Heart right ventricle (tissue), 16 donors: ENCODE data around the gene ZFAND2B. TPM values are rescaled to one million over a fixed set of nuclear protein-coding genes. Genes with fewer than 3 reads are reported as not detected.

Source experiments
- ATAC-seq, 8 donors: fragments of 200-7000 bp; cut with Tn5 transposase; one replicate each; pipeline ENCODE4 v1.9.1; 2020; ENCODE audit warnings: mild to moderate bottlenecking in 8 of 8, moderate library complexity in 8 of 8, moderate number of reproducible peaks in 1 of 8
- DNase-seq, 2 donors: peaks; one replicate each; pipeline ENCODE4 v3.0.0-alpha.2; 2020
- H3K27ac ChIP-seq, 10 donors: fragments of 200-600 bp; sonication (generic) in 2 of 10; one replicate each; pipeline versions ENCODE4 v1.5.0 to v1.8.0; 2020 to 2022; ENCODE audit warnings: mild to moderate bottlenecking in 3 of 10
- H3K27me3 ChIP-seq, 7 donors: fragments of 200-600 bp; one replicate each; pipeline ENCODE4 v1.8.0; 2021 to 2022; ENCODE audit warnings: mild to moderate bottlenecking in 2 of 7
- H3K36me3 ChIP-seq, 9 donors: fragments of 200-600 bp; sonication (generic) in 1 of 9; one replicate each; pipeline versions ENCODE4 v1.5.0 to v1.8.0; 2020 to 2022; ENCODE audit warnings: mild to moderate bottlenecking in 2 of 9
- H3K4me1 ChIP-seq, 9 donors: fragments of 200-600 bp; sonication (generic) in 1 of 9; one replicate each; pipeline versions ENCODE4 v1.5.0 to v1.8.0; 2020 to 2022; ENCODE audit warnings: mild to moderate bottlenecking in 4 of 9
- H3K4me3 ChIP-seq, 10 donors: fragments of 200-600 bp; sonication (generic) in 2 of 10; one replicate each; pipeline versions ENCODE4 v1.5.0 to v1.8.0; 2020 to 2022; ENCODE audit warnings: mild to moderate bottlenecking in 7 of 10, moderate library complexity in 2 of 10
- H3K9me3 ChIP-seq, 11 donors: fragments of 200-600 bp in 10 of 11; sonication (generic) in 2 of 11; one replicate each; pipeline versions ENCODE4 v1.5.0 to v1.8.0; 2013 to 2022; ENCODE audit warnings: mild to moderate bottlenecking in 2 of 11, control low read depth in 1 of 11, moderate library complexity in 1 of 11
- WGBS, 2 donors: extraction: QIAGEN DNeasy Blood & Tissue Kit; methylation state at CpG; one replicate each; pipeline ENCODE4 v1.1.7; 2013; ENCODE audit warnings: inconsistent platforms in 1 of 2; 5-methylcytosine and 5-hydroxymethylcytosine counted together
- intact Hi-C, 10 donors: fragments of 100-400 bp; cut with DNase I; formaldehyde crosslinking; loops; one replicate each; pipeline versions ENCODE4 v1.11.1 to v1.14.2; 2022
- polyA plus RNA-seq, 2 donors: library from polyadenylated mRNA; stranded (reverse); fragments of 200-250 nt; gene quantifications; one replicate each; pipeline ENCODE4 v1.2.3, GENCODE V29; 2013
- total RNA-seq, 10 donors: library from RNA; stranded (reverse); fragmentation: NEBNext Ultra II Directional in 3 of 10; extraction: Animal tissue kit (Norgen Biotek cat#: 25700) in 3 of 10; gene quantifications; one replicate each; pipeline versions ENCODE4 v1.2.1 to v1.2.4, GENCODE V29; 2021 to 2023
- TF ChIP-seq, protein P1 (sequence below), 9 donors: fragments of 200-600 bp; sonication (generic) in 2 of 9; IDR thresholded peaks; one replicate each; pipeline versions ENCODE4 v1.5.0 to v1.8.0; 2021 to 2022; ENCODE audit warnings: antibody characterized with exemption in 9 of 9, mild to moderate bottlenecking in 5 of 9, moderate library complexity in 1 of 9
- donor health status: Arrhythmogenic right ventricular cardiomyopathy.
- donor health status: ischemic (EF 13 %, LVEDD 7.1; RV severe dilation, severe dysfunction).
- donor health status: healthy with polysubstance abuse.
- donor health status: DM: no; HTN: yes; CAD: no.
- donor health status: DM: no; HTN: no; CAD: no.
- donor health status: ischemic (EF 25% LVEDD 6.9; RV normal size, moderate dysfunction).
- donor health status: ischemic (EF 25% LVEDD 5.7; RV mildly dilated, moderate dysfunction).
- donor health status: healthy.
- donor health status: DM: yes; HTN: yes; CAD: no.
- donor health status: Ischemic cardiomyopathy.
- donor health status: ischemic (EF 35%, LVEDD 5.7; RV mildly dilated, moderate dysfunction).
- donor health status: nonischemic (EF 11% LVEDD 7.7; RV severe dilation, severe dysfunction).
- donor health status: DM: yes; HTN: yes; CAD: no.
- donor health status: PGD.
- donor health status: ischemic (EF 29% LVEDD 5.4; RV normal size, mild dysfunction).
- donor health status: nonischemic (EF 23%, LVEDD 6.1; RV moderate dilation, normal function).

ZFAND2B gene
- total and polyA plus RNA-seq, 12 donors = 11.5 to 40.8 (median 17.4) TPM

DNA sequence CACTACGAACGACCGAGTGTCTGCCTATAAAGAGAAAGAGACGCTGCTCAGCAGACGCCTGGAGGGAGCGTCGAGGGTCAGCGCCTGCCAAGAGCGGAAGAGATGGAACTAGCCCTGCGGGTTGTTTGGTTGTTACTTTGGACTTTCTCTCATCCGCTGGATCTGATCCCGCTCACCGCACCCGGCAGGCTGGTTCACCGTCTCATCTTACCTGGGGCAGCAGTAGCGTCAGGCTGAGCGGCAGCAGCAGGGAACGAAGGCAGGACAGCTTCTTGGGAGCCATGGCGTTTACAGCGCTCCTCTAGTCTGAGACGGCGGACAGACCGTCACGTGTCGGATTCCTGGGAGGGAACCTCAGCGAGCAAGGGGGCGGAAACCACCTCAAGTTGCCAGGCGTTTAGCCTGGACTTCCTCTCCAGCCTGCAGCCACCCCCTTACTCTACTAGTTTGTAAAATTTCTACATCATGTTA, 36.7 kb downstream of the ZFAND2B start:
- Histone ChIP-seq H3K4me1 (peaks cover 8 to 36% (median 25%) of the 10 kb centered on the region in 9 donors), H3K27me3 (no peaks in the 10 kb centered on the region), H3K9me3 (no peaks in the 10 kb centered on the region), H3K36me3 (peaks cover 0 to 36% (median 4%) of the 10 kb centered on the region in 9 donors), H3K27ac (peak overlapping the region in 1 of 10 donors; percentile 57), H3K4me3 (peak overlapping the region in 5 of 10 donors; percentile 2 to 45 (median 27))
- TF ChIP-seq, protein P1, sequence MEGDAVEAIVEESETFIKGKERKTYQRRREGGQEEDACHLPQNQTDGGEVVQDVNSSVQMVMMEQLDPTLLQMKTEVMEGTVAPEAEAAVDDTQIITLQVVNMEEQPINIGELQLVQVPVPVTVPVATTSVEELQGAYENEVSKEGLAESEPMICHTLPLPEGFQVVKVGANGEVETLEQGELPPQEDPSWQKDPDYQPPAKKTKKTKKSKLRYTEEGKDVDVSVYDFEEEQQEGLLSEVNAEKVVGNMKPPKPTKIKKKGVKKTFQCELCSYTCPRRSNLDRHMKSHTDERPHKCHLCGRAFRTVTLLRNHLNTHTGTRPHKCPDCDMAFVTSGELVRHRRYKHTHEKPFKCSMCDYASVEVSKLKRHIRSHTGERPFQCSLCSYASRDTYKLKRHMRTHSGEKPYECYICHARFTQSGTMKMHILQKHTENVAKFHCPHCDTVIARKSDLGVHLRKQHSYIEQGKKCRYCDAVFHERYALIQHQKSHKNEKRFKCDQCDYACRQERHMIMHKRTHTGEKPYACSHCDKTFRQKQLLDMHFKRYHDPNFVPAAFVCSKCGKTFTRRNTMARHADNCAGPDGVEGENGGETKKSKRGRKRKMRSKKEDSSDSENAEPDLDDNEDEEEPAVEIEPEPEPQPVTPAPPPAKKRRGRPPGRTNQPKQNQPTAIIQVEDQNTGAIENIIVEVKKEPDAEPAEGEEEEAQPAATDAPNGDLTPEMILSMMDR (IDR thresholded peaks at IDR 0.05) = no peak
- DNase-seq (peak in 1 of 2 donors; percentile 29), ATAC-seq (no peak)
- intact Hi-C loops = no loop called here
- 35 to 46% methylated on average over 28 of the region's 28 CpGs for WGBS, 2 donors

DNA sequence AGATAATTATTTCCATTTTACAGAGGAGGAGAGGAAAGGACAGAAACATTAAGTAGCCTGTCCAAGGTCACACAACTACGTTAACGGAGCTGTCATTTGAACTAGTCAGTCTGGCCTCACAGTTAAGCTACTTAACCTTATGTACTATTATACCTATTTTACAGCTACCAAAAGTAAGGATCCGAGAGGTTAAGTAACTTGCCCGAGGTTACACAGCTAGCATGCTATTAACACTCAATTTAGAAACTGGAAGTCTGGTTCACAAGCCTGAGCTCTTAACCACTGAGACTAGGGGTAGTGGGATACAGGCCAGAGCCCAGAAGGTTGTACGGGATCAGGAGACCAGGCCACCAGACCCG, 38.2 kb downstream of the ZFAND2B start:
- intact Hi-C loops = loop anchor here in 1 of 10 donors (2.0 kb wide), 1 partner anchor 50 kb away; no protein-coding TSS in a partner anchor
- ATAC-seq = no peak

DNA sequence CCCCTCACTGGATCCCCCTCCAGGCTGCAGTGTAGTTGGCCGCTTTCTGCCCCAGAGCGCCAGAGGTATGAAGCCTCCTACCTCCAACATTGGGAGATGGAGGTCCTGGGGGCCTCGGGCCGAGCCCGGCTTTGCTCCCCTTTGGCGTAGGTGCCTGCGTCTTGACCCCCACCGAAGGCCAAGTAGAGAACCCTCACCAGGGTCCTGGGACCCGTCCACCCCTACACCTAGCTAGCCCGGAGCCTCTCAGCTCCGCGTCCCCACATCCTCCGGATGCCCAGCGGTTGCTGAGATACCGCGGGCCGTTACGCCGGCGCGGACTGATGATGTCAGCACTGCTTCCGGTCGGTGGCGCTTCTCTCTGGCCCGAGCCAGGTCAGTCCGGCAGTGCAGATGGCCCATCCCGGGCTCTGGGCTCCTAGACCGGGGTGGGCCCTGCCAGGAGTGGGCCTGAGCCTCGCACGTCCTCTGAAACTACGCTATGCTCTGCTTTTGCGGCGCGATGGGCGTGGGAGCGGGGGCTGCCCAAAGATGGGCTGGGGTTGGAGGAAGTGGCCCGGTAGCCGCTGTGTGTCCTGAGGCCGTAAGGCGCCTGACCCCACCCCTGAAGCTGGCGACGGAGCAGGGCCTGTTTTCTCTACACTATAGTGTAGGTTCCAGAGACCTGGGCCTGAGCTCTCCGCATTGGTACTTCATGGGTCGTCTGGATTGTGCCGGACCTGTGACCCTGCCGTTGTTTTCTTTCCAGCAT, 38.7 kb downstream of the ZFAND2B start, which contains the start of the genes GLB1L and STK16:
Gene GLB1L, minus strand, starts transcription at position 297 of the 751 bp plus-strand sequence. CDS start 1,871 bp downstream, outside the sequence.
Gene STK16, plus strand, starts transcription at position 332 of the 751 bp plus-strand sequence. CDS start 521 bp downstream, outside the sequence.
- peaks cover 0 to 30% (median 3%) of the 10 kb centered on the region in 9 donors for H3K36me3 ChIP-seq
- intact Hi-C loops = loop anchor here in 1 of 10 donors (2.0 kb wide), 1 partner anchor 49 kb away; no protein-coding TSS in a partner anchor
- 0 to 1% methylated on average over 46 of the region's 46 CpGs for WGBS, 2 donors
- peak within 1 kb of the TSS; percentile 74 to 96 (median 85) for H3K4me3 ChIP-seq
- H3K27ac ChIP-seq = peak within 1 kb of the TSS; percentile 49 to 99 (median 95)
- ATAC-seq (peak; percentile 94 to 97 (median 96)), DNase-seq (peak; percentile 95)
- no peaks in the 10 kb centered on the region for H3K27me3 ChIP-seq
- no peaks in the 10 kb centered on the region for H3K9me3 ChIP-seq
- H3K4me1 ChIP-seq = peaks cover 24 to 56% (median 43%) of the 10 kb centered on the region in 9 donors
- TF ChIP-seq, protein P1 (IDR thresholded peaks at IDR 0.05) = no peak

More for the DNA sequence above, 38.2 kb downstream of the ZFAND2B start:
- Histone ChIP-seq H3K27me3 (no peaks in the 10 kb centered on the region), H3K4me1 (peaks cover 18 to 50% (median 38%) of the 10 kb centered on the region in 9 donors), H3K27ac (peak overlapping the region; percentile 49 to 99 (median 95)), H3K4me3 (peak overlapping the region; percentile 74 to 96 (median 85)), H3K9me3 (no peaks in the 10 kb centered on the region), H3K36me3 (peaks cover 0 to 30% (median 0%) of the 10 kb centered on the region in 9 donors)
- TF ChIP-seq, protein P1 (IDR thresholded peaks at IDR 0.05) = no peak
- DNase-seq = no peak
- 37 to 43% methylated on average over 6 of the region's 6 CpGs for WGBS, 2 donors

DNA sequence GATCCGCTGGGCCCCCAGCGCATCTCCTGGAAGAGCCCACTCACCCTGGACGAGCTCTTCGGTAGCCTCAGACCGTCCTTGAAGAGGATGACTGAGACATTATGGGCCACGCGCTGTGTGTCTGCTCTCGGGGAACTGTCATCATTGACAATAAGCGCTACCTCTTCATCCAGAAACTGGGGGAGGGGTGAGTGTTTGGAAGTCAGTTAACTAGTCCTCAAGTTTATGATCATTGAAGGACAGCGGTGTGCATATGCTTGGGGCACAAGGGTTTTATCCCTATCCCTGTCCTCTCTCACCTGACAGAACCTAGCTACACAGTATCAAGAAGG, 39.3 kb downstream of the ZFAND2B start:
- Histone ChIP-seq H3K4me1 (peaks cover 25 to 61% (median 46%) of the 10 kb centered on the region in 9 donors), H3K4me3 (peak overlapping the region; percentile 74 to 96 (median 85)), H3K27ac (peak overlapping the region; percentile 49 to 99 (median 95)), H3K9me3 (no peaks in the 10 kb centered on the region), H3K27me3 (no peaks in the 10 kb centered on the region), H3K36me3 (peaks cover 0 to 36% (median 7%) of the 10 kb centered on the region in 9 donors)
- DNase-seq (no peak), ATAC-seq (peak in 1 of 8 donors; percentile 3)
- TF ChIP-seq, protein P1 (IDR thresholded peaks at IDR 0.05) = no peak
- 12 to 15% methylated on average over 10 of the region's 10 CpGs for WGBS, 2 donors
- intact Hi-C loops = loop anchor here in 1 of 10 donors (2.0 kb wide), 1 partner anchor 49 kb away; no protein-coding TSS in a partner anchor
